Astrocyte (in vitro differentiated cells and primary cell): ENCODE measurements around the gene TUBGCP4.

Source experiments
- CTCF ChIP-seq: IDR thresholded peaks from 2 replicates; pipeline ENCODE4 v1.5.1; 2011; ENCODE audit warnings: low read depth, mild to moderate bottlenecking, inconsistent platforms, low read length, moderate library complexity; ENCODE audit not compliant: insufficient read depth
- EZH2 ChIP-seq: IDR thresholded peaks from 2 replicates; pipeline ENCODE4 v1.6.1; 2012; ENCODE audit warnings: mild to moderate bottlenecking, low read length, inconsistent platforms; ENCODE audit not compliant: insufficient read depth

DNA sequence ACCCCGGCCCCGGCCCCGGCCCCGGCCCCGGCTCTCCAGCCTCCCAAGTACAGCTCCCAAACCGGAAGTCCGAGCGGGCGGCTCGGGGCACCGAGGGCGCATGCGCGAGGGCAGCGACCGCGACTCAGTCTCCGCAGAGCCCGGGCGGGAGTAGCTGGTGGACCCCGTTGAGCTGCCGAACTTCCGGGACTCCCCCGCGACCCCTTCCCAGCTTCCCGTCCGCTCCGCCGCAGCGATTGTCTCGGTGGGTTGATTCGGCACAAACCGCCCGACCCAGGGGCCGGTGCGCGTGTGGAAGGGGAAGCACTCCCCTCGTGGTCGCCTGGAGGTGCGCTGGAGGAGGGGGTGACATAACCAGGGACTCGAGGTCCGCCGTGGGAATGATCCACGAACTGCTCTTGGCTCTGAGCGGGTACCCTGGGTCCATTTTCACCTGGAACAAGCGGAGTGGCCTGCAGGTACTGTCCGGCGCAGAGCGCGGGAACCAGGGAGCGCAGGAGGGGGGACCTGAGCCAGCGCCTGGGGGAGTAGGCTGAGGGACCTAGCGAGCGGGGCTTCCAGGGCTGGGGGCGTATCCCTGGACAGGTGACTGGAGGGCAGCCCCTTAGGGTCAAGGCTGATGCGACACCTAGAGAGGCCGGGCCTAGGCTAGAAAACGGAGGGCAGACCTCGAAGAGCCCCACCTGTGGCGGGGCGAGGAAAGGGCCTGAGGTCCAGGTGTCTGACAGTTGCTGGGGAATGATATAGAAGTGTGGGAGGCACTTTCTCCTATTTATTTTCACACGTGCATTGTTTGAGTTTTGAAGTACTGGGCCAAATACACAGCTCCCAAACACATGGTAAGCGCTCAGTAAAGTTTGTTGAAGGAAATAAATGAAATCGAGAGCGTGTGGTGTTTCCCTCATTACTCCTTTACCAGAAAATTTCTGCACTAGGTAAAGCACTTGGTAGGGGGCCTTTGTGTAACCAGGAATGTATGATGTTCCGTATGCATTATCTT lies at the start of gene TUBGCP4, which contains the start of gene ZSCAN29:
- TF ChIP-seq CTCF, result no peak
- TF ChIP-seq EZH2, result no peak
